Right cardiac atrium (tissue), 5 donors: ENCODE results near the gene CYP4F8. TPM values are rescaled to one million over a fixed set of nuclear protein-coding genes. Genes with fewer than 3 reads are reported as not detected.
"Not testable (repeated sequence)": the region's sequence is repeated elsewhere in the genome, so short reads cannot be mapped to it uniquely, and the experiment has no call there.

Experiments used
- ATAC-seq, 2 donors: fragments of 200-7000 bp; cut with Tn5 transposase; one replicate each; pipeline versions ENCODE4 v1.8.0 to v1.9.1; 2020; ENCODE audit warnings: moderate library complexity in 2 of 2, mild to moderate bottlenecking in 1 of 2
- DNase-seq, 3 donors: peaks; one replicate each; pipeline ENCODE4 v3.0.0-alpha.2; 2020
- H3K27ac ChIP-seq: one replicate; pipeline ENCODE4 v1.5.1; 2013; ENCODE audit warnings: mild to moderate bottlenecking, low read length, control low read depth, moderate library complexity
- H3K27me3 ChIP-seq: one replicate; pipeline ENCODE4 v1.6.1; 2013; ENCODE audit not compliant: control insufficient read depth, insufficient read depth
- H3K4me1 ChIP-seq: one replicate; pipeline ENCODE4 v1.6.1; 2013; ENCODE audit warnings: low read length; ENCODE audit not compliant: control insufficient read depth, insufficient read depth
- H3K4me3 ChIP-seq: one replicate; pipeline ENCODE4 v1.5.1; 2013; ENCODE audit warnings: low read length, control low read depth
- H3K9me3 ChIP-seq: one replicate; pipeline ENCODE4 v1.6.1; 2013; ENCODE audit warnings: low read length; ENCODE audit not compliant: control insufficient read depth
- WGBS: extraction: QIAGEN DNeasy Blood & Tissue Kit; methylation state at CpG from one replicate; pipeline ENCODE4 v1.1.7; 2013; 5-methylcytosine and 5-hydroxymethylcytosine counted together
- intact Hi-C, 4 donors: fragments of 100-400 bp; cut with DNase I; formaldehyde crosslinking; loops; one replicate each; pipeline versions ENCODE4 v1.11.0 to v1.14.0; 2022 to 2023
- polyA plus RNA-seq: library from polyadenylated mRNA; stranded (reverse); fragments of 200-250 nt; gene quantifications from one replicate; pipeline ENCODE4 v1.2.3, GENCODE V29; 2013
- total RNA-seq, 4 donors: library from RNA; stranded (reverse); fragmentation: NEBNext Ultra II Directional; extraction: Animal tissue kit (Norgen Biotek cat#: 25700); gene quantifications; one replicate each; pipeline ENCODE4 v1.2.1, GENCODE V29; 2021
- donor health status: healthy with polysubstance abuse.
- donor health status: DM: no; HTN: yes; CAD: no.
- donor health status: DM: no; HTN: no; CAD: no.
- donor health status: DM: no; HTN: yes; CAD: no; lungs with severe emphysema.
- donor health status: DM: yes; HTN: yes; CAD: no.

CYP4F8 gene
- total and polyA plus RNA-seq, 5 donors = not detected

DNA sequence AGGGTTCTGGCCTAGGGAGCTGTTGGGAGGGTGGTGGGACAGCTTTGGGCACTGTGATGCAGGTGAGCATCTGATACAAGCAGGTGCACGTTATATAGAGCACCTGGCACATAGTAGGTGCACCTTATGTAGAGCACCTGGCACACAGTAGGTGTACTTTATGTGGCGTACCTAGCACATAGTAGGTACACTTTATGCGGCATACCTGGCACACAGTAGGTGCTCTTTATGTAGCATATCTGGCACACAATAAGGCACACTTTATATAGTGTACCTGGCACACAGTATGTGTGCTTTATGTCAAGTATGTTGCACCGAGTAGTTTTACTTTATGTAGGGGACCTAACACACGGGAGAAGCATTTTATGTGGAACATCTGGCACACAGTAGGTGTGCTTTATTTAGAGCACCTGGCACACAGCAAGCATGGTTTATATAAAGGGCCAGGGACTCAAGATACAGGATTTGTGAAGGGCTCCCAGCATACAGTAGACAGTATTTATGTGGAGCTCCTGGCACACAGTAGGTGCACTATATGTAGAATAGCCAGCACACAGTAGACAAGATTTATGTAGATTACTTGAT is 56.3 kb downstream of the CYP4F8 start:
- Histone ChIP-seq H3K9me3 (no peaks in the 10 kb centered on the region), H3K4me3 (no peak overlapping the region), H3K27me3 (no peaks in the 10 kb centered on the region), H3K4me1 (peaks cover 4% of the 10 kb centered on the region), H3K27ac (no peak overlapping the region)
- 73% methylated on average over 5 of the region's 5 CpGs for WGBS
- intact Hi-C loops = loop anchor here in 1 of 4 donors (5.0 kb wide), 1 partner anchor 106 kb away; no protein-coding TSS in a partner anchor
- DNase-seq = no peak
- ATAC-seq = no peak

- ATAC-seq = no peak
- H3K27ac ChIP-seq = peak overlapping the region; percentile 57
- DNase-seq = no peak
- no peaks in the 10 kb centered on the region for H3K27me3 ChIP-seq
- 45% methylated on average over 10 of the region's 10 CpGs for WGBS
- H3K4me3 ChIP-seq = no peak overlapping the region
- intact Hi-C loops = loop anchor here in 1 of 4 donors (5.0 kb wide), 1 partner anchor 105 kb away; no protein-coding TSS in a partner anchor
- H3K9me3 ChIP-seq = no peaks in the 10 kb centered on the region
- H3K4me1 ChIP-seq = peaks cover 4% of the 10 kb centered on the region
Observed at GRCh38 chr19:15671891-15672579, 57.0 kb downstream of the CYP4F8 start.

GRCh38 chr19:15672580-15673175 is 57.7 kb downstream of the CYP4F8 start, which contains the start of gene CYP4F12:
Gene CYP4F12 (plus strand): TSS chr19:15673087. CDS start chr19:15673530, 443 bp downstream.
- H3K4me1 ChIP-seq = peaks cover 4% of the 10 kb centered on the region
- 9% methylated on average over 6 of the region's 6 CpGs for WGBS
- H3K4me3 ChIP-seq = peak within 1 kb of the TSS; percentile 4
- peak within 1 kb of the TSS; percentile 57 for H3K27ac ChIP-seq
- intact Hi-C loops = loop anchor here in 1 of 4 donors (5.0 kb wide), 1 partner anchor 105 kb away; no protein-coding TSS in a partner anchor
- ATAC-seq = peak; percentile 98
- H3K27me3 ChIP-seq = no peaks in the 10 kb centered on the region
- DNase-seq = peak; percentile 92 to 96 (median 96)
- no peaks in the 10 kb centered on the region for H3K9me3 ChIP-seq

- H3K27me3 ChIP-seq = no peaks in the 10 kb centered on the region
- no peaks in the 10 kb centered on the region for H3K9me3 ChIP-seq
- WGBS = 31% methylated on average over 9 of the region's 9 CpGs
- DNase-seq (peak; percentile 24 to 73 (median 69)), ATAC-seq (peak; percentile 46 to 66)
- intact Hi-C loops = loop anchor here in 1 of 4 donors (5.0 kb wide), 1 partner anchor 104 kb away; no protein-coding TSS in a partner anchor
- H3K4me1 ChIP-seq = peaks cover 4% of the 10 kb centered on the region
- H3K4me3 ChIP-seq = peak overlapping the region; percentile 4
- H3K27ac ChIP-seq = peak overlapping the region; percentile 43
Observed at GRCh38 chr19:15673176-15673654, 58.2 kb downstream of the CYP4F8 start.

DNA sequence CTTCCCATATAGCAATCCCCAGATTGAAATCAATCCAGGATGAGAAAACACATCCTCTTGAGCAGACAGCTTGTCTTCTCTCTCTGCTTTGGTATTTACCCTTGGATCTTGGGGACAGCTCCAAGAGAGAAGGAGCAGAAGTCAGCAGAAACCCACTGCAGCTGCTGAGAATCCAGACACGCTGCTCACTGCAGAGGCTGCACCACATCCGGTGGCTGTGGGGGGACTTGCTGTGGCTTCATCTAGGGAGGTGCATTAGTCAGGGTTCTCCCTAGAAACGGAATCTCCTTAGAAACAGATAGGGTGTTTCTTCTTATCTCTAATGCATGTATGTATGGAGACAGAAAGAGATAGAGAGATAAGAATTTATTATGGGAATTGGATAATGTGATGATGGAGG is 60.5 kb downstream of the CYP4F8 start:
- Histone ChIP-seq H3K4me1 (peaks cover 4% of the 10 kb centered on the region), H3K27me3 (no peaks in the 10 kb centered on the region), H3K27ac (no peak overlapping the region), H3K4me3 (no peak overlapping the region), H3K9me3 (no peaks in the 10 kb centered on the region)
- no peak for DNase-seq
- no peak for ATAC-seq
- intact Hi-C loops = no loop called here
- 47% methylated on average over 3 of the region's 3 CpGs for WGBS

DNA sequence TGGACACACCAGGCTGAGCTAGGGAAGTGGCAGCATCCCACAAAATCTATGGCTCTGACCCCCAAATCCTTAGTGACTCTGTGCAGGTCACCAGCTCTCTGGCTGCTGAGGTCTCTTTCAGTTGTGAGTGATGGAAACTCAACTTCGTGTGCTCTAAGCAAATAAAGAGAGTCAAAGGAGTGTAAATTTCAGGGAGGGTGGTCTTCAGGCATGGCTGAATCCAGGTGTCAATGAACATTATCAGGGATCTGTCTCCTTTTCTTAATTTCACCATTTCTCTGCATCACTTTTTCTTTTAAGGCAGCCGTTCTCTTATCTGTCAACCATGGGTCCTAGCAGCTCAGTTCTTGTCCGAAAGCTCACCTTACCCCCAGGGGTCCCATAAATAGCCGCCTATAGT is 64.1 kb downstream of the CYP4F8 start:
- H3K4me1 ChIP-seq = no peaks in the 10 kb centered on the region
- ATAC-seq (no peak), DNase-seq (no peak)
- H3K27me3 ChIP-seq = no peaks in the 10 kb centered on the region
- no peaks in the 10 kb centered on the region for H3K9me3 ChIP-seq
- no peak overlapping the region for H3K4me3 ChIP-seq
- intact Hi-C loops = no loop called here
- 17% methylated on average over 4 of the region's 4 CpGs for WGBS
- no peak overlapping the region for H3K27ac ChIP-seq

DNA sequence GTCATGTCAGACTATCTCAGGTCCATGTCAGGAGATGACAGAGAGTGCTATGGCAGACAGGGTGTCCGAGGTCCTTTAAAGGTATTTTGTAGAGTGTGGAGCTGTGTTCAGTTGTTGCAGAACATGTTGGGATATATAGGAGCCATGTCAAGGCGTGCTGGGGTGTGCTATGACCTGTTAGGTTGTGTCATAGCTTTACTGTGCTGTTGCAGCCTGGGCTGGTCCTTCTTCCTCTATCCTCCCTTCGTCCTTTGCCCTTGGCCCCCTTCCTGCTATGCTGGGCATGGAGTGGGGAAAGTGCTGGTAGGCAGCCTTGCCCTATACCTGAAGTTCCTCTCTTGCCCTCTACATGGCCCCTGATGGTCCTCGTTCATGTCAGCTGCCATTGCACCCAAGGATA is 64.8 kb downstream of the CYP4F8 start:
- H3K4me3 ChIP-seq, H3K4me1 ChIP-seq, ATAC-seq, intact Hi-C loops, H3K27ac ChIP-seq, H3K9me3 ChIP-seq, H3K27me3 ChIP-seq, DNase-seq: not testable (repeated sequence)
- WGBS = 58% methylated on average over 4 of the region's 4 CpGs

Other genes with a start within 250 kb of the CYP4F8 start
- 10 to 100 TPM; 17.1 to 24.9 (median 21.4) TPM for gene AKAP8, start 235.4 kb upstream of the CYP4F8 start, total RNA-seq
- 9.3 TPM for gene AKAP8, start 235.4 kb upstream of the CYP4F8 start, polyA plus RNA-seq
- gene AKAP8L, start 196.2 kb upstream of the CYP4F8 start, total RNA-seq = 100 to 1,000 TPM in 1 of 4 donors, 10 to 100 TPM in 3; 64.4 to 106 (median 86.1) TPM
- 66.5 TPM for gene AKAP8L, start 196.2 kb upstream of the CYP4F8 start, polyA plus RNA-seq
- gene WIZ, start 165.3 kb upstream of the CYP4F8 start, total RNA-seq = 10 to 100 TPM; 28.9 to 36.5 (median 33.3) TPM
- gene WIZ, start 165.3 kb upstream of the CYP4F8 start, polyA plus RNA-seq = 28.0 TPM
- gene RASAL3, start 150.7 kb upstream of the CYP4F8 start, total RNA-seq = 1 to 10 TPM in 2 of 4 donors, under 1 TPM in 2; 0.68 to 2.5 (median 1.3) TPM
- gene RASAL3, start 150.7 kb upstream of the CYP4F8 start, polyA plus RNA-seq = 0.66 TPM
- gene PGLYRP2, start 135.7 kb upstream of the CYP4F8 start, total RNA-seq = not detected
- gene PGLYRP2, start 135.7 kb upstream of the CYP4F8 start, polyA plus RNA-seq = not detected
- not detected for gene CYP4F22, start 106.7 kb upstream of the CYP4F8 start, total RNA-seq
- gene CYP4F22, start 106.7 kb upstream of the CYP4F8 start, polyA plus RNA-seq = not detected
- gene CYP4F3, start 25.7 kb downstream of the CYP4F8 start, total RNA-seq = under 1 TPM in 3 of 4 donors, not detected in 1; 0.11 to 0.25 (median 0.18) TPM
- 0.02 TPM for gene CYP4F3, start 25.7 kb downstream of the CYP4F8 start, polyA plus RNA-seq
- 1 to 10 TPM; 4.5 to 8.3 (median 7.8) TPM for gene CYP4F12, start 57.9 kb downstream of the CYP4F8 start, total RNA-seq
- 6.3 TPM for gene CYP4F12, start 57.9 kb downstream of the CYP4F8 start, polyA plus RNA-seq
- not detected for gene OR10H2, start 112.8 kb downstream of the CYP4F8 start, total RNA-seq
- not detected for gene OR10H2, start 112.8 kb downstream of the CYP4F8 start, polyA plus RNA-seq
- not detected for gene OR10H3, start 122.8 kb downstream of the CYP4F8 start, total RNA-seq
- gene OR10H3, start 122.8 kb downstream of the CYP4F8 start, polyA plus RNA-seq = not detected
- not detected for gene OR10H5, start 172.4 kb downstream of the CYP4F8 start, total RNA-seq
- not detected for gene OR10H5, start 172.4 kb downstream of the CYP4F8 start, polyA plus RNA-seq
- not detected for gene OR10H1, start 200.4 kb downstream of the CYP4F8 start, total RNA-seq
- gene OR10H1, start 200.4 kb downstream of the CYP4F8 start, polyA plus RNA-seq = not detected